ENCODE results near the gene EYS.

EYS gene

DNA sequence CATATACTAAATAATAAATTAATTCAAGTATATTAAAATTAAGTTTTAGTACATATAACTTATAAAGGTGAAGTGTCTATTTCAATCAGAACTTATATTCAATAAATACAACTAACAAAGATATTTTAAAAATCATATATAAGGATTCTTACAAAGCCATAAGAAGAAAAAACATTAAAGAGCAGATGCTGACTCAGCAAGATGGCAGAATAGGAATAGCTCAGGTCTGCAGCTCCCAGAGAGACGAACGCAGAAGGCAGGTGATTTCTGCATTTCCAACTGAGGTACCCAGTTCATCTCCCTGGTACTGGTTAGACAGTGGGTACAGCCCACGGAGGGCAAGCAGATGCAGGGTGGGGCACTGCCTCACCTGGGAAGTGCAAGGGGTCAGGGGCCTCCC lies 811.1 kb downstream of the EYS start:
- no peak overlapping the region for H3K4me3 ChIP-seq (ENCODE audit: low read depth, low read length)
- no peak for DNase-seq (ENCODE audit: low read depth)
- TF ChIP-seq, protein P1, sequence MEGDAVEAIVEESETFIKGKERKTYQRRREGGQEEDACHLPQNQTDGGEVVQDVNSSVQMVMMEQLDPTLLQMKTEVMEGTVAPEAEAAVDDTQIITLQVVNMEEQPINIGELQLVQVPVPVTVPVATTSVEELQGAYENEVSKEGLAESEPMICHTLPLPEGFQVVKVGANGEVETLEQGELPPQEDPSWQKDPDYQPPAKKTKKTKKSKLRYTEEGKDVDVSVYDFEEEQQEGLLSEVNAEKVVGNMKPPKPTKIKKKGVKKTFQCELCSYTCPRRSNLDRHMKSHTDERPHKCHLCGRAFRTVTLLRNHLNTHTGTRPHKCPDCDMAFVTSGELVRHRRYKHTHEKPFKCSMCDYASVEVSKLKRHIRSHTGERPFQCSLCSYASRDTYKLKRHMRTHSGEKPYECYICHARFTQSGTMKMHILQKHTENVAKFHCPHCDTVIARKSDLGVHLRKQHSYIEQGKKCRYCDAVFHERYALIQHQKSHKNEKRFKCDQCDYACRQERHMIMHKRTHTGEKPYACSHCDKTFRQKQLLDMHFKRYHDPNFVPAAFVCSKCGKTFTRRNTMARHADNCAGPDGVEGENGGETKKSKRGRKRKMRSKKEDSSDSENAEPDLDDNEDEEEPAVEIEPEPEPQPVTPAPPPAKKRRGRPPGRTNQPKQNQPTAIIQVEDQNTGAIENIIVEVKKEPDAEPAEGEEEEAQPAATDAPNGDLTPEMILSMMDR (IDR thresholded peaks at IDR 0.05; ENCODE audit: insufficient read depth, low read depth, low read length, missing control alignments): no peak

DNA sequence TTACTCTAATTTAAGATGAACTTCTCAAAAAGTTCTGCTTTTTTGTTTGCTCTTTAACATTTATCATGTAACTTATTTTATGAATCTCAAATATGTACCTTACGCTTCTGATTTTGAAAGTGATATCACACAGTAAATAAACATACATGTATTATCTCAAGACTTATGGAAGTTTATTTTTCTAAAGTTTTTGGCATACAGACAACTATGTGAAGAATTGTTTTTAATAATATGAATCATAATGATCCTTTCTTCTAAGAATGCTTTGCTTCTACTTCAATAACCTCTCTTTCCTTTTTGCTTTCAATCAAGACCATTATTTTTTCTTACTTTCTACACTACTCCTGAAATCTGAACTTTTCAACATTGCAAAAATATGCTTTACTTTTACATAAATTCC lies 816.4 kb downstream of the EYS start:
- no peak overlapping the region for H3K4me3 ChIP-seq (ENCODE audit: low read depth, low read length)
- TF ChIP-seq, protein P1 (IDR thresholded peaks at IDR 0.05; ENCODE audit: insufficient read depth, low read depth, low read length, missing control alignments): no peak
- no peak for DNase-seq (ENCODE audit: low read depth)

GRCh38 chr6:64889144-64889543 lies 817.9 kb downstream of the EYS start:
- no peak overlapping the region for H3K4me3 ChIP-seq (ENCODE audit: low read depth, low read length)
- TF ChIP-seq, protein P1 (IDR thresholded peaks at IDR 0.05; ENCODE audit: insufficient read depth, low read depth, low read length, missing control alignments): no peak
- no peak for DNase-seq (ENCODE audit: low read depth)

DNA sequence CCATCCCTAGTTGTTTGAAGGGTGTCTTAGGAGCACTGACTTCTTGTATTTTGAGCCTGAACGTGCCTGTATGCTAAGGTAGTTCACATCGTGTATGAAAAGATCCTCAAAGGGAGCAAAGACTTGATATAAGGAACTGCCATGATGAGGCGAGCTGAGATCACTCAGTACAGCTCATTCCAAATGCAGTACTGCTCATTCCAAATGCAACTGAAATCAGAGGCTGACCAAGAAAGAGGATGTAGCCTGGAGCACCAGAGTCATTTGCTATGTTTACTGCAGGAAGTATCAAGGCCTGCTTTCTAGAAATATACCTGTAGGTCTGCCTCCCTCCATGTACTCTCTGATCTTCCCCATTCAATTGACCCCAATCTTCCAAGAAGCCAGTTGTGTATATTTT lies 832.2 kb downstream of the EYS start:
- DNase-seq (ENCODE audit: low read depth): no peak
- H3K4me3 ChIP-seq (ENCODE audit: low read depth, low read length): no peak overlapping the region
- TF ChIP-seq, protein P1 (IDR thresholded peaks at IDR 0.05; ENCODE audit: insufficient read depth, low read depth, low read length, missing control alignments): no peak

GRCh38 chr6:64872633-64873032 lies 834.4 kb downstream of the EYS start:
- TF ChIP-seq, protein P1 (IDR thresholded peaks at IDR 0.05; ENCODE audit: insufficient read depth, low read depth, low read length, missing control alignments): no peak
- no peak overlapping the region for H3K4me3 ChIP-seq (ENCODE audit: low read depth, low read length)
- DNase-seq (ENCODE audit: low read depth): no peak

DNA sequence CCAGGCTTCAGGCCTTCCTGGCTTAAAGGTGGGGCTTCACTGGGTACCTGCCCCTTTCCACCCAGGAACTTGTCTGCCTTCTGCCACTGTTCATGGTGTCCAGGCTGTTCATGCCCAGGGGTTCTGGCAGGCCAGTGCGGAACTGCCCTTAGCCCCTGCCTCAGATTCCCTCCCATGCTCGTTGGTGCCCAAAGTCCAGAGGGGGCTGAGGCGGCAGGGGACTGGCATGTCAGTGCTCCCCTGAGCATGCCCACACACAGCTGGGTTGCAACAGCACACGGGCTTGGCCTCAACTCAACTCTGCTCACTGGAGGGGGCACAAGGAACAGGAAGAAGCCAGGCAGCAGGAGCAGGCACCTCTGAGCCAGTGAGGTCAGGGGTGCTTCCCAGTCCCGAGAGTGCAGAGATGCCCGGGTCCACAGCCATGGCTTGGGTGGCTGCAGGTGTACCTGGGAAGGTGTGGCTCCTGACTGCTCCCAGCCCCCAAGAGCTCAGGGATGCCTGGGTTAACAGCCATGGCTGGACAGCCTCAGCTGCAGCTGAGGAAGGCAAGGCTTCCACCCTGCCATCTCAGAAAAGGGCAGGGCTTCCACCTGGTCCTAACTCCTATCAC lies 845.9 kb downstream of the EYS start:
- TF ChIP-seq, protein P1 (IDR thresholded peaks at IDR 0.05; ENCODE audit: insufficient read depth, low read depth, low read length, missing control alignments): no peak
- H3K4me3 ChIP-seq (ENCODE audit: low read depth, low read length): no peak overlapping the region
- no peak for DNase-seq (ENCODE audit: low read depth)

- TF ChIP-seq, protein P1 (IDR thresholded peaks at IDR 0.05; ENCODE audit: insufficient read depth, low read depth, low read length, missing control alignments): no peak
- DNase-seq (ENCODE audit: low read depth): no peak
- H3K4me3 ChIP-seq (ENCODE audit: low read depth, low read length): no peak overlapping the region
Measured at GRCh38 chr6:64860203-64860602, 846.8 kb downstream of the EYS start.
